ENCODE measurements around the gene TXNDC8. TPM values are rescaled to one million over a fixed set of nuclear protein-coding genes. Genes with fewer than 3 reads are reported as not detected.

Gene TXNDC8
- total and polyA plus RNA-seq, 7 experiments from 2014 or later, result not detected

DNA sequence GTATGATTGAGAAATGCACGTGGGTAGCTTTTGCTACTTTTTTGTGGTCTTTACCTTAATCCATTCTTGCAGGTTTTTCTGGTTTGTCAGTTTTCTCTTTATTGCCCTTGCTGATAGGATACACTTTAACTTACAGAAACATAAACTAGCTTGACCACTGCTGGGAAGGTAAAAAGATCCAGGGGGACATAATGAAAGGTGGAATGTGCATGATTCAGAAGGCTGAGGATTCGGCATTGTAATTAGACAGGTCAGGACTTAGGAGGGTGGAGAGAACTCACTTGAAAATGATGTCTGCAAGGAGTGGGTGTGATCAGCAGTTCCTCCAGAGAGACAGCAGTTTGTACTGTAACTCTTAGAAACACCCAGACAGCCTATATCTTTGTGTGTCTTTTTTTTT, 19.8 kb upstream of the TXNDC8 start:
- H3K27ac Mint-ChIP-seq, result no peak overlapping the region
- H3K4me1 Mint-ChIP-seq, result peaks cover 0 to 5% (median 0%) of the 10 kb centered on the region in 7 donors
- ATAC-seq (no peak), DNase-seq (no peak)
- Histone ChIP-seq H3K27me3 (ENCODE audit: control insufficient read depth in 2 of 2, insufficient read depth in 2 of 2, low read length in 2 of 2) (no peaks in the 10 kb centered on the region), H3K9me3 (ENCODE audit: control insufficient read depth in 2 of 3, low read length in 3 of 3) (no peaks in the 10 kb centered on the region), H3K4me3 (ENCODE audit: low read length) (no peak overlapping the region), H3K36me3 (ENCODE audit: control insufficient read depth in 2 of 3, insufficient read depth in 3 of 3, low read length in 3 of 3) (no peaks in the 10 kb centered on the region), H3K4me1 (ENCODE audit: control insufficient read depth in 2 of 2, insufficient read depth in 2 of 2, low read length in 2 of 2) (no peaks in the 10 kb centered on the region), H3K27ac (ENCODE audit: low read depth, low read length) (no peak overlapping the region)
- intact Hi-C loops (cut with micrococcal nuclease), result no loop called here
- peaks cover 0 to 9% (median 0%) of the 10 kb centered on the region in 11 donors for H3K9me3 Mint-ChIP-seq
- H3K36me3 Mint-ChIP-seq, result no peaks in the 10 kb centered on the region
- POLR2A ChIA-PET, result no interaction called here
- no peak overlapping the region for H3K4me3 Mint-ChIP-seq
- CTCF ChIA-PET, result no interaction called here
- peaks cover 0 to 4% (median 0%) of the 10 kb centered on the region in 5 donors for H3K27me3 Mint-ChIP-seq

DNA sequence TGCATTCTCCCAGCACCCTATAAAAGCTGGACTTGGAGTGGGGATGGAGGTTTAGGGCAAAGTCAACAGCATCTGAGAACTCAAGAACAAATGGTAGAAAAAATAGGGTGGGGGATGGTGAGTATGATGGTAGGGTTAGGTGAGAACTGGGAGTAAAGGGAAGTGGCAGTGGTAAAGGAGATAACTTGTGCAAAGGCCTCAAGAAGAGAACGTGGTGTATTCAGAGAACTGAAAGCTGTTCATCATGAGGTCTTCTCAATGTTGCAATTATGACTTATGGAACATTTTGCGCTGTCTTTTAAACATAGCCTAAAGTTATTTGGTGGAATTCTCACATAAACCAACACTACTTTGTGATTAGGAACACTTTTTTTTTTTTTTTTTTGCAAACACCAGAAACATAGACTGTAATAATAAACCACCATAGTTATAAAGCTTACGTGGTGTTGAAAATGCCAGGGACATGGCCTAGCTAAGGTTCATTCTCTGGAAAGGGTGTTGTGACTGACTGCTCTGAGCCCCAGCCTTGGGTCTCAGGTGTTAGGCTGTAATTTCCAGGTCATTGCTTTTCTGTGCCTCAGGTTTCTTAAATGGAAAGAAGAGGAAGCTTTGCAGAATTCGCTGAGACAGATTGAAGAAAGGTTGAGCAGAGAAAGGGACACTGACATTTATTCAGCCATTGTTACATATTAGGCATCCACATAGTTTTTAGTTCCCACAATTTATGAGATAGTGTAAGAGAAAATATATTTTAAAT, 19.2 kb upstream of the TXNDC8 start:
- Histone ChIP-seq H3K4me1 (ENCODE audit: control insufficient read depth in 2 of 2, insufficient read depth in 2 of 2, low read length in 2 of 2) (no peaks in the 10 kb centered on the region), H3K36me3 (ENCODE audit: control insufficient read depth in 2 of 3, insufficient read depth in 3 of 3, low read length in 3 of 3) (no peaks in the 10 kb centered on the region), H3K9me3 (ENCODE audit: control insufficient read depth in 2 of 3, low read length in 3 of 3) (no peaks in the 10 kb centered on the region), H3K27ac (ENCODE audit: low read depth, low read length) (no peak overlapping the region), H3K4me3 (ENCODE audit: low read length) (no peak overlapping the region), H3K27me3 (ENCODE audit: control insufficient read depth in 2 of 2, insufficient read depth in 2 of 2, low read length in 2 of 2) (no peaks in the 10 kb centered on the region)
- no peak overlapping the region for H3K27ac Mint-ChIP-seq
- DNase-seq (no peak), ATAC-seq (no peak)
- H3K4me1 Mint-ChIP-seq, result peaks cover 0 to 5% (median 0%) of the 10 kb centered on the region in 7 donors
- ChIA-PET POLR2A (no interaction called here), CTCF (no interaction called here)
- H3K36me3 Mint-ChIP-seq, result no peaks in the 10 kb centered on the region
- H3K9me3 Mint-ChIP-seq, result peaks cover 0 to 9% (median 0%) of the 10 kb centered on the region in 11 donors
- intact Hi-C loops (cut with micrococcal nuclease), result no loop called here
- H3K4me3 Mint-ChIP-seq, result no peak overlapping the region
- H3K27me3 Mint-ChIP-seq, result peaks cover 0 to 4% (median 0%) of the 10 kb centered on the region in 5 donors

DNA sequence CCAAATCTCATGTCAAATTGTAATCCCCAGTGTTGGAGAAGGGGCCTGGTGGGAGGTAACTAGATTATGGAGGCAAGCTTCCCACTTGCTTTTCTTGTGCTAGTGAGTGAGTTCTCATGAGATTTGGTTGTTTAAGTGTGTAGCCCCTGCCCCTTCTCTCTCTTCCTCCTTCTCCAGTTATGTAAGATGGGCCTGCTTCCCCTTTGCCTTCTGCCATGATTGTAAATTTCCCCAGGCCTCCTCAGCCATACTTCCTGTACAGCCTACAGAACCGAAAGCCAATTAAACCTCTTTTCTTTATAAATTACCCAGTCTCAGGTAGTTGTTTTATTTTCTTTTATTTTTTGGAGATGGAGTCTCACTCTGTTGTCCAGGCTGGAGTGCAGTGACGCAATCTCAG, 18.2 kb upstream of the TXNDC8 start:
- ATAC-seq, result no peak
- Histone ChIP-seq H3K36me3 (ENCODE audit: control insufficient read depth in 2 of 3, insufficient read depth in 3 of 3, low read length in 3 of 3) (no peaks in the 10 kb centered on the region), H3K4me1 (ENCODE audit: control insufficient read depth in 2 of 2, insufficient read depth in 2 of 2, low read length in 2 of 2) (no peaks in the 10 kb centered on the region), H3K4me3 (ENCODE audit: low read length) (no peak overlapping the region), H3K27ac (ENCODE audit: low read depth, low read length) (no peak overlapping the region), H3K27me3 (ENCODE audit: control insufficient read depth in 2 of 2, insufficient read depth in 2 of 2, low read length in 2 of 2) (no peaks in the 10 kb centered on the region), H3K9me3 (ENCODE audit: control insufficient read depth in 2 of 3, low read length in 3 of 3) (no peaks in the 10 kb centered on the region)
- Mint-ChIP-seq H3K27ac (no peak overlapping the region), H3K9me3 (peaks cover 0 to 8% (median 0%) of the 10 kb centered on the region in 11 donors), H3K4me3 (no peak overlapping the region), H3K4me1 (peaks cover 0 to 5% (median 0%) of the 10 kb centered on the region in 7 donors), H3K36me3 (no peaks in the 10 kb centered on the region), H3K27me3 (peaks cover 0 to 4% (median 0%) of the 10 kb centered on the region in 5 donors)
- ChIA-PET CTCF (no interaction called here), POLR2A (no interaction called here)
- intact Hi-C loops (cut with micrococcal nuclease), result no loop called here
- no peak for DNase-seq

DNA sequence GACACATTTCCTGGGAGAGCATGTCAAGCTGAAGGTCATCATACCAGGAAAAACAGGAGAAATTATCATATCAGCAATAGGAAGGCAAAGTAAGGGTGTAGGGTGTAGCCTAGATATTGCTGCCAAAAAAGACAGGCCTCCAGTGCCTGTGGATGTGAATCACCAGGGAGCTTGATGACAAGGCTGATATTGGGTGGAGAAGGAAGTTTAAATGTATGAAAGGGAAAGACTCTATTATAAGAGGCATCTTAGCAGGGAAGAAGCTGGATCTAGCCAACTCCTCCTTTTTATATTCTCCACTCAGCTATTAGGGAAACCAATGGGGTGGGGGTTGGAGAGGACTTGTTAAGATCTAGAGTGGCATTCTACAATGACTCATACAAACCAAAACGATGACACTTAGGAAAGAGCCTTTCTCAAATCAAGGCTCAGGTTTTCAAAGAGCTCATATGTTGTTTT, 13.4 kb upstream of the TXNDC8 start:
- Histone ChIP-seq H3K27ac (ENCODE audit: low read depth, low read length) (no peak overlapping the region), H3K4me1 (ENCODE audit: control insufficient read depth in 2 of 2, insufficient read depth in 2 of 2, low read length in 2 of 2) (no peaks in the 10 kb centered on the region), H3K9me3 (ENCODE audit: control insufficient read depth in 2 of 3, low read length in 3 of 3) (no peaks in the 10 kb centered on the region), H3K36me3 (ENCODE audit: control insufficient read depth in 2 of 3, insufficient read depth in 3 of 3, low read length in 3 of 3) (no peaks in the 10 kb centered on the region), H3K4me3 (ENCODE audit: low read length) (no peak overlapping the region), H3K27me3 (ENCODE audit: control insufficient read depth in 2 of 2, insufficient read depth in 2 of 2, low read length in 2 of 2) (no peaks in the 10 kb centered on the region)
- intact Hi-C loops (cut with micrococcal nuclease), result no loop called here
- Mint-ChIP-seq H3K27ac (no peak overlapping the region), H3K27me3 (no peaks in the 10 kb centered on the region), H3K9me3 (peaks cover 0 to 2% (median 0%) of the 10 kb centered on the region in 11 donors), H3K4me3 (no peak overlapping the region), H3K36me3 (no peaks in the 10 kb centered on the region), H3K4me1 (peaks cover 0 to 2% (median 0%) of the 10 kb centered on the region in 7 donors)
- ATAC-seq (no peak), DNase-seq (no peak)
- POLR2A ChIA-PET, result no interaction called here
- CTCF ChIA-PET, result no interaction called here

DNA sequence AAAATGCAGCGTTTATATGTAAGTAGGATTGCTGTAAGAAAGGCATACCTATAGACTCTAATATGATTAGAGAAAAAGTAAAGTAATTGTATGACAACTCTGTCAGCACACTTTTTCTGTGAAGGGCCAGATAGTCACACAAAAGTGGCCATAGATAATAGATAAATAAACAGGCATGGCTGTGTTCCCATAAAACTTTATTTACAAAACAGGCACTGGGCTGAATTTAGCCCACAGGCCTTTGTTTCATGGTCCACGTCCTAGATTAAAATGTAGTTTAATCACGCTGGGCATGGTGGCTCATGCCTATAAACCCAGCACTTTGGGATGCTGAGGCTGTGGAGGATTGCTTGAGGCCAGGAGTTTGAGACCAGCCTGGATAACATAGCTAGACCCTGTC, 8.7 kb upstream of the TXNDC8 start:
- no peak overlapping the region for H3K4me3 Mint-ChIP-seq
- H3K27me3 Mint-ChIP-seq, result peaks cover 0 to 3% (median 0%) of the 10 kb centered on the region in 5 donors
- ChIA-PET POLR2A (no interaction called here), CTCF (no interaction called here)
- H3K4me1 Mint-ChIP-seq, result no peaks in the 10 kb centered on the region
- intact Hi-C loops (cut with micrococcal nuclease), result no loop called here
- Histone ChIP-seq H3K4me3 (ENCODE audit: low read length) (no peak overlapping the region), H3K4me1 (ENCODE audit: control insufficient read depth in 2 of 2, insufficient read depth in 2 of 2, low read length in 2 of 2) (no peaks in the 10 kb centered on the region), H3K36me3 (ENCODE audit: control insufficient read depth in 2 of 3, insufficient read depth in 3 of 3, low read length in 3 of 3) (no peaks in the 10 kb centered on the region), H3K27ac (ENCODE audit: low read depth, low read length) (no peak overlapping the region), H3K27me3 (ENCODE audit: control insufficient read depth in 2 of 2, insufficient read depth in 2 of 2, low read length in 2 of 2) (no peaks in the 10 kb centered on the region), H3K9me3 (ENCODE audit: control insufficient read depth in 2 of 3, low read length in 3 of 3) (no peaks in the 10 kb centered on the region)
- H3K36me3 Mint-ChIP-seq, result no peaks in the 10 kb centered on the region
- H3K27ac Mint-ChIP-seq, result no peak overlapping the region
- ATAC-seq (no peak), DNase-seq (no peak)
- H3K9me3 Mint-ChIP-seq, result peaks cover 0 to 1% (median 0%) of the 10 kb centered on the region in 11 donors

DNA sequence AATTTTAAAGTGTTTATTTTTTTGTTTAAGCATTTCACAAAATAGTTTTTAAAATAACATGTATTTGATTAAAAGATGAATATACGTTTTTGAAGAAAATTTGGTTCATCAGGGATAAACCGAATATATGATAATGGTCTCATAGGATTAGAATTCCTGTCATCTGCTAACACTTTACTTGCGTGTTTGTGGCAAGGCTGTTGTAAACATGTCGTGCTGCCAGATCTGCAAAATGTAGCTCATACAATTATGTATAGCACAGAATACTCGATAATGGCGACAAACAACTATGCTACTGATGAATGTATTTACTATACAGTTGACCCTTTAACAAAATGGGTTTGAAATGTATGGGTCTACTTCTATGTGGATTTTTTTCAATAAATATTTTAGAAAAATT, 7.2 kb upstream of the TXNDC8 start:
- no peak for DNase-seq
- Mint-ChIP-seq H3K4me3 (no peak overlapping the region), H3K27ac (no peak overlapping the region), H3K4me1 (no peaks in the 10 kb centered on the region), H3K36me3 (no peaks in the 10 kb centered on the region), H3K9me3 (peaks cover 0 to 5% (median 0%) of the 10 kb centered on the region in 11 donors), H3K27me3 (peaks cover 0 to 4% (median 0%) of the 10 kb centered on the region in 5 donors)
- ChIA-PET POLR2A (no interaction called here), CTCF (no interaction called here)
- no peak overlapping the region for H3K27ac ChIP-seq (ENCODE audit: low read depth, low read length)
- H3K4me3 ChIP-seq (ENCODE audit: low read length), result no peak overlapping the region
- H3K36me3 ChIP-seq (ENCODE audit: control insufficient read depth in 2 of 3, insufficient read depth in 3 of 3, low read length in 3 of 3), result no peaks in the 10 kb centered on the region
- H3K4me1 ChIP-seq (ENCODE audit: control insufficient read depth in 2 of 2, insufficient read depth in 2 of 2, low read length in 2 of 2), result no peaks in the 10 kb centered on the region
- no peak for ATAC-seq
- no peaks in the 10 kb centered on the region for H3K27me3 ChIP-seq (ENCODE audit: control insufficient read depth in 2 of 2, insufficient read depth in 2 of 2, low read length in 2 of 2)
- H3K9me3 ChIP-seq (ENCODE audit: control insufficient read depth in 2 of 3, low read length in 3 of 3), result no peaks in the 10 kb centered on the region
- intact Hi-C loops (cut with micrococcal nuclease), result no loop called here

DNA sequence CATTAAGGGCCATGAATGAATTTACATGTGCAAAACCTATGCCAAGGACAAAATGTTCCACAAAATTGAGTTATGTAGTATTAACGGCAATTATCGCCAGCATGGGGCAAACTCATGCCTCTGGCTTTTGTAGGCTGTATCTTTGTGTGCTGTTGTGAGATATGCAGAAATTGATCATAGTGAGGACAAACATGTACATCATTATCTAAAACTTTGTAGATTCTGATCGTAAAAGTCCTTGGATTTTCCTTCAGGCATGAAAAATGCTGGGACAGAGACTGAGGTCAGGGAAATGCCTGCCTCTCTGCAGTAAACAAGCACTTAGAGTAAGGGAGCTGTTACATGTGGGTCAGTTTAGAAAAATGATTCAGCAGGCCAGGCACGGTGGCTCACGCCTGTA, 5.9 kb upstream of the TXNDC8 start:
- no peaks in the 10 kb centered on the region for H3K36me3 ChIP-seq (ENCODE audit: control insufficient read depth in 2 of 3, insufficient read depth in 3 of 3, low read length in 3 of 3)
- peaks cover 0 to 4% (median 0%) of the 10 kb centered on the region in 5 donors for H3K27me3 Mint-ChIP-seq

More for the DNA sequence above, 5.9 kb upstream of the TXNDC8 start:
- ChIA-PET POLR2A (no interaction called here), CTCF (no interaction called here)
- ATAC-seq (no peak), DNase-seq (no peak)
- H3K27ac Mint-ChIP-seq, result no peak overlapping the region
- Histone ChIP-seq H3K4me3 (ENCODE audit: low read length) (no peak overlapping the region), H3K27ac (ENCODE audit: low read depth, low read length) (no peak overlapping the region), H3K9me3 (ENCODE audit: control insufficient read depth in 2 of 3, low read length in 3 of 3) (no peaks in the 10 kb centered on the region), H3K4me1 (ENCODE audit: control insufficient read depth in 2 of 2, insufficient read depth in 2 of 2, low read length in 2 of 2) (no peaks in the 10 kb centered on the region), H3K27me3 (ENCODE audit: control insufficient read depth in 2 of 2, insufficient read depth in 2 of 2, low read length in 2 of 2) (no peaks in the 10 kb centered on the region)
- intact Hi-C loops (cut with micrococcal nuclease), result no loop called here
- no peaks in the 10 kb centered on the region for H3K36me3 Mint-ChIP-seq
- peaks cover 0 to 5% (median 0%) of the 10 kb centered on the region in 11 donors for H3K9me3 Mint-ChIP-seq
- no peaks in the 10 kb centered on the region for H3K4me1 Mint-ChIP-seq
- no peak overlapping the region for H3K4me3 Mint-ChIP-seq

All from naive thymus-derived CD4-positive, alpha-beta T cell (primary cell).